Chondrocyte (in vitro differentiated cells): ENCODE measurements around the gene LAMP5. TPM values are rescaled to one million over a fixed set of nuclear protein-coding genes. Genes with fewer than 3 reads are reported as not detected.

Experiments used
- DNase-seq: peaks from one replicate; pipeline ENCODE4 v3.0.0; 2021; ENCODE audit warnings: mixed read lengths, low spot score
- H3K27ac Mint-ChIP-seq: one replicate; pipeline ENCODE4 v1.8.0; 2021; ENCODE audit warnings: mild to moderate bottlenecking, moderate library complexity, mixed read lengths; ENCODE audit not compliant: unreplicated experiment
- H3K27me3 Mint-ChIP-seq: 2 replicates; pipeline ENCODE4 v1.8.0; 2021; ENCODE audit warnings: low read depth, mixed read lengths
- H3K36me3 Mint-ChIP-seq: 2 replicates; pipeline ENCODE4 v1.8.0; 2021; ENCODE audit warnings: low read depth, mixed read lengths
- H3K4me1 Mint-ChIP-seq: 2 replicates; pipeline ENCODE4 v1.8.0; 2021; ENCODE audit warnings: low read depth, mild to moderate bottlenecking, mixed read lengths
- H3K4me3 Mint-ChIP-seq: one replicate; pipeline ENCODE4 v1.8.0; 2021; ENCODE audit warnings: mild to moderate bottlenecking, moderate library complexity, mixed read lengths; ENCODE audit not compliant: unreplicated experiment
- H3K9me3 Mint-ChIP-seq: 2 replicates; pipeline ENCODE4 v1.8.0; 2021; ENCODE audit warnings: low read depth, mixed read lengths
- long read RNA-seq: library from polyadenylated mRNA; stranded (forward); transcript quantifications from one replicate; pipeline ENCODE4 v2.0.0, GENCODE V29; 2021
- total RNA-seq: library from RNA; stranded (reverse); gene quantifications from 3 replicates; pipeline ENCODE4 v1.2.1, GENCODE V29; 2021
- TF ChIP-seq, protein P1 (sequence below): fragments of 200-600 bp; sonication (generic); IDR thresholded peaks from 2 replicates; pipeline ENCODE4 v1.5.0; 2021; ENCODE audit warnings: antibody characterized with exemption, mild to moderate bottlenecking, moderate library complexity

The LAMP5 gene
- 2.5 to 2.9 TPM (median 2.6 TPM) in 3 replicates for total RNA-seq
- long read RNA-seq, partial matches to known transcripts = 0 of 1 reads
- long read RNA-seq, other reads (novel, unspliced or antisense) = 0 of 1 reads

- H3K27me3 Mint-ChIP-seq = peaks cover 52% of the 10 kb centered on the region
- DNase-seq = no peak
- peaks cover 26% of the 10 kb centered on the region for H3K4me1 Mint-ChIP-seq
- H3K9me3 Mint-ChIP-seq = no peaks in the 10 kb centered on the region
- peaks cover 3% of the 10 kb centered on the region for H3K36me3 Mint-ChIP-seq
- no peak within 1 kb of the TSS for H3K27ac Mint-ChIP-seq
- TF ChIP-seq, protein P1, sequence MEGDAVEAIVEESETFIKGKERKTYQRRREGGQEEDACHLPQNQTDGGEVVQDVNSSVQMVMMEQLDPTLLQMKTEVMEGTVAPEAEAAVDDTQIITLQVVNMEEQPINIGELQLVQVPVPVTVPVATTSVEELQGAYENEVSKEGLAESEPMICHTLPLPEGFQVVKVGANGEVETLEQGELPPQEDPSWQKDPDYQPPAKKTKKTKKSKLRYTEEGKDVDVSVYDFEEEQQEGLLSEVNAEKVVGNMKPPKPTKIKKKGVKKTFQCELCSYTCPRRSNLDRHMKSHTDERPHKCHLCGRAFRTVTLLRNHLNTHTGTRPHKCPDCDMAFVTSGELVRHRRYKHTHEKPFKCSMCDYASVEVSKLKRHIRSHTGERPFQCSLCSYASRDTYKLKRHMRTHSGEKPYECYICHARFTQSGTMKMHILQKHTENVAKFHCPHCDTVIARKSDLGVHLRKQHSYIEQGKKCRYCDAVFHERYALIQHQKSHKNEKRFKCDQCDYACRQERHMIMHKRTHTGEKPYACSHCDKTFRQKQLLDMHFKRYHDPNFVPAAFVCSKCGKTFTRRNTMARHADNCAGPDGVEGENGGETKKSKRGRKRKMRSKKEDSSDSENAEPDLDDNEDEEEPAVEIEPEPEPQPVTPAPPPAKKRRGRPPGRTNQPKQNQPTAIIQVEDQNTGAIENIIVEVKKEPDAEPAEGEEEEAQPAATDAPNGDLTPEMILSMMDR = no peak
- peak within 1 kb of the TSS; percentile 71 for H3K4me3 Mint-ChIP-seq
These were observed at the start of gene LAMP5 for GRCh38 chr20:9514461-9515213. Gene LAMP5, plus strand, starts transcription at chr20:9514590. Its CDS starts 263 bp downstream, at chr20:9514853.

GRCh38 chr20:9467995-9468394 is 46.4 kb upstream of the LAMP5 start:
- TF ChIP-seq, protein P1 = peak; percentile 74
- Mint-ChIP-seq H3K9me3 (peaks cover 14% of the 10 kb centered on the region), H3K27me3 (no peaks in the 10 kb centered on the region), H3K36me3 (peaks cover 14% of the 10 kb centered on the region), H3K4me3 (no peak overlapping the region), H3K4me1 (no peaks in the 10 kb centered on the region), H3K27ac (no peak overlapping the region)
- DNase-seq = no peak

GRCh38 chr20:9474835-9475415 is 39.5 kb upstream of the LAMP5 start:
- H3K27me3 Mint-ChIP-seq = no peaks in the 10 kb centered on the region
- TF ChIP-seq, protein P1 = no peak
- H3K4me1 Mint-ChIP-seq = no peaks in the 10 kb centered on the region
- H3K9me3 Mint-ChIP-seq = no peaks in the 10 kb centered on the region
- H3K27ac Mint-ChIP-seq = no peak overlapping the region
- no peak overlapping the region for H3K4me3 Mint-ChIP-seq
- H3K36me3 Mint-ChIP-seq = peaks cover 19% of the 10 kb centered on the region
- DNase-seq = no peak

GRCh38 chr20:9475456-9475855 is 38.9 kb upstream of the LAMP5 start:
- TF ChIP-seq, protein P1 = no peak
- Mint-ChIP-seq H3K36me3 (peaks cover 19% of the 10 kb centered on the region), H3K9me3 (no peaks in the 10 kb centered on the region), H3K27me3 (no peaks in the 10 kb centered on the region), H3K4me1 (no peaks in the 10 kb centered on the region), H3K4me3 (no peak overlapping the region), H3K27ac (no peak overlapping the region)
- no peak for DNase-seq

GRCh38 chr20:9476174-9476573 is 38.2 kb upstream of the LAMP5 start:
- H3K36me3 Mint-ChIP-seq = peaks cover 23% of the 10 kb centered on the region
- no peaks in the 10 kb centered on the region for H3K27me3 Mint-ChIP-seq
- H3K4me1 Mint-ChIP-seq = no peaks in the 10 kb centered on the region

More at GRCh38 chr20:9476174-9476573, 38.2 kb upstream of the LAMP5 start:
- Mint-ChIP-seq H3K4me3 (no peak overlapping the region), H3K27ac (no peak overlapping the region), H3K9me3 (no peaks in the 10 kb centered on the region)
- TF ChIP-seq, protein P1 = no peak
- no peak for DNase-seq
